ENCODE results near the gene DNMT3A.

GRCh38 chr2:25314514-25315315 is 27.0 kb downstream of the DNMT3A start:
- TF ChIP-seq JUNB (IDR thresholded peaks at IDR 0.05; ENCODE audit: unreplicated experiment) (no peak), EZH2 (IDR thresholded peaks at IDR 0.05; ENCODE audit: low read depth, unreplicated experiment) (no peak), POLR2AphosphoS5 (IDR thresholded peaks at IDR 0.05; ENCODE audit: low read depth) (peak; percentile 18; the same call in 1 of the 2 replicates), CREB1 (CRISPR knock-in tag; IDR thresholded peaks at IDR 0.05; ENCODE audit: low read depth) (no peak)
- TF ChIP-seq, protein P1, sequence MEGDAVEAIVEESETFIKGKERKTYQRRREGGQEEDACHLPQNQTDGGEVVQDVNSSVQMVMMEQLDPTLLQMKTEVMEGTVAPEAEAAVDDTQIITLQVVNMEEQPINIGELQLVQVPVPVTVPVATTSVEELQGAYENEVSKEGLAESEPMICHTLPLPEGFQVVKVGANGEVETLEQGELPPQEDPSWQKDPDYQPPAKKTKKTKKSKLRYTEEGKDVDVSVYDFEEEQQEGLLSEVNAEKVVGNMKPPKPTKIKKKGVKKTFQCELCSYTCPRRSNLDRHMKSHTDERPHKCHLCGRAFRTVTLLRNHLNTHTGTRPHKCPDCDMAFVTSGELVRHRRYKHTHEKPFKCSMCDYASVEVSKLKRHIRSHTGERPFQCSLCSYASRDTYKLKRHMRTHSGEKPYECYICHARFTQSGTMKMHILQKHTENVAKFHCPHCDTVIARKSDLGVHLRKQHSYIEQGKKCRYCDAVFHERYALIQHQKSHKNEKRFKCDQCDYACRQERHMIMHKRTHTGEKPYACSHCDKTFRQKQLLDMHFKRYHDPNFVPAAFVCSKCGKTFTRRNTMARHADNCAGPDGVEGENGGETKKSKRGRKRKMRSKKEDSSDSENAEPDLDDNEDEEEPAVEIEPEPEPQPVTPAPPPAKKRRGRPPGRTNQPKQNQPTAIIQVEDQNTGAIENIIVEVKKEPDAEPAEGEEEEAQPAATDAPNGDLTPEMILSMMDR (conservative IDR thresholded peaks at IDR 0.05; ENCODE audit: low read depth in 2 of 2), result no peak
- TF ChIP-seq, protein P2, sequence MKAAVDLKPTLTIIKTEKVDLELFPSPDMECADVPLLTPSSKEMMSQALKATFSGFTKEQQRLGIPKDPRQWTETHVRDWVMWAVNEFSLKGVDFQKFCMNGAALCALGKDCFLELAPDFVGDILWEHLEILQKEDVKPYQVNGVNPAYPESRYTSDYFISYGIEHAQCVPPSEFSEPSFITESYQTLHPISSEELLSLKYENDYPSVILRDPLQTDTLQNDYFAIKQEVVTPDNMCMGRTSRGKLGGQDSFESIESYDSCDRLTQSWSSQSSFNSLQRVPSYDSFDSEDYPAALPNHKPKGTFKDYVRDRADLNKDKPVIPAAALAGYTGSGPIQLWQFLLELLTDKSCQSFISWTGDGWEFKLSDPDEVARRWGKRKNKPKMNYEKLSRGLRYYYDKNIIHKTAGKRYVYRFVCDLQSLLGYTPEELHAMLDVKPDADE (IDR thresholded peaks at IDR 0.05), result no peak
- TF ChIP-seq, protein P3, sequence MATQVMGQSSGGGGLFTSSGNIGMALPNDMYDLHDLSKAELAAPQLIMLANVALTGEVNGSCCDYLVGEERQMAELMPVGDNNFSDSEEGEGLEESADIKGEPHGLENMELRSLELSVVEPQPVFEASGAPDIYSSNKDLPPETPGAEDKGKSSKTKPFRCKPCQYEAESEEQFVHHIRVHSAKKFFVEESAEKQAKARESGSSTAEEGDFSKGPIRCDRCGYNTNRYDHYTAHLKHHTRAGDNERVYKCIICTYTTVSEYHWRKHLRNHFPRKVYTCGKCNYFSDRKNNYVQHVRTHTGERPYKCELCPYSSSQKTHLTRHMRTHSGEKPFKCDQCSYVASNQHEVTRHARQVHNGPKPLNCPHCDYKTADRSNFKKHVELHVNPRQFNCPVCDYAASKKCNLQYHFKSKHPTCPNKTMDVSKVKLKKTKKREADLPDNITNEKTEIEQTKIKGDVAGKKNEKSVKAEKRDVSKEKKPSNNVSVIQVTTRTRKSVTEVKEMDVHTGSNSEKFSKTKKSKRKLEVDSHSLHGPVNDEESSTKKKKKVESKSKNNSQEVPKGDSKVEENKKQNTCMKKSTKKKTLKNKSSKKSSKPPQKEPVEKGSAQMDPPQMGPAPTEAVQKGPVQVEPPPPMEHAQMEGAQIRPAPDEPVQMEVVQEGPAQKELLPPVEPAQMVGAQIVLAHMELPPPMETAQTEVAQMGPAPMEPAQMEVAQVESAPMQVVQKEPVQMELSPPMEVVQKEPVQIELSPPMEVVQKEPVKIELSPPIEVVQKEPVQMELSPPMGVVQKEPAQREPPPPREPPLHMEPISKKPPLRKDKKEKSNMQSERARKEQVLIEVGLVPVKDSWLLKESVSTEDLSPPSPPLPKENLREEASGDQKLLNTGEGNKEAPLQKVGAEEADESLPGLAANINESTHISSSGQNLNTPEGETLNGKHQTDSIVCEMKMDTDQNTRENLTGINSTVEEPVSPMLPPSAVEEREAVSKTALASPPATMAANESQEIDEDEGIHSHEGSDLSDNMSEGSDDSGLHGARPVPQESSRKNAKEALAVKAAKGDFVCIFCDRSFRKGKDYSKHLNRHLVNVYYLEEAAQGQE (IDR thresholded peaks at IDR 0.05; ENCODE audit: unreplicated experiment), result no peak

Data from GM23338 (cell line).